SK-N-SH (cell line): ENCODE results near the gene BTRC.

Experiments
- CTCF ChIP-seq: fragments of 200-600 bp; sonication (generic); IDR thresholded peaks from 2 replicates; pipeline ENCODE4 v1.6.1; 2017; ENCODE audit warnings: antibody characterized with exemption, mild to moderate bottlenecking, moderate library complexity
- FOXJ3 ChIP-seq: sonication (generic); formaldehyde crosslinking; IDR thresholded peaks from 2 replicates; pipeline ENCODE4 v1.5.1; 2020; ENCODE audit warnings: mild to moderate bottlenecking, missing genetic modification reagents
- RCOR1 ChIP-seq: fragments of 150-350 bp; IDR thresholded peaks from 2 replicates; pipeline ENCODE4 v1.6.1; 2017; ENCODE audit warnings: antibody characterized with exemption, low read length
- TAF1 ChIP-seq: IDR thresholded peaks from 2 replicates; pipeline ENCODE4 v1.6.1; 2012; ENCODE audit warnings: low read depth, mild to moderate bottlenecking, low read length, moderate library complexity, borderline replicate concordance

- no peak for TF ChIP-seq CTCF
- no peak for TF ChIP-seq RCOR1
- no peak for TF ChIP-seq FOXJ3 (CRISPR knock-in tag)
- TF ChIP-seq TAF1 = no peak
These were observed 243.3 kb downstream of the BTRC start for GRCh38 chr10:101597091-101597900.
